ENCODE data around the gene DOK4. TPM values are rescaled to one million over a fixed set of nuclear protein-coding genes. Genes with fewer than 3 reads are reported as not detected.

DOK4 gene
- total and polyA plus RNA-seq, 2 of the 8 experiments (the other 6 are each of a cell fraction or from before 2014, with no cell fraction given), result 24.0 to 28.9 TPM

DNA sequence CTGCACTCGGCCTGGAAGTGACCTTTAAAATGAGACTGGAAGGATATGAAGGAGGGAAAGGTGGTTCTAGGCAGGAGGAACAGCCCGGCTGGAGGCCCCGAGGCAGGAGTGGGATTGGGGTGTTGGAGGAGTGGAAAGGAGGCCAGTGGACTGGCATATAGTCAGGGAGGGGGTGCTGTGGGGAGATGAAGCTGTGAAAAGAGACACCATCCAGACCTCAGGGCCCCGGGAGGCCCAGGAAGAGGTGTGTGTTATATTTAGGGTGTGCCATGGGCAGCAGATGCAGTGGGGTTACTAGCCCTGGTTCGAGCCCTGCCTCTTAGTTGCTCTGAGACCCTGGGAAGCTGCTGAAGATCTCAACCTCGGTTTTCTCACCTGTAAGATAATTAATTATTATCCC, 18.9 kb upstream of the DOK4 start:
- H3K18ac ChIP-seq (ENCODE audit: extremely low read depth, low read length), result no peak overlapping the region
- CTCF ChIA-PET (ENCODE audit: partially characterized antibody), result interaction anchor here (0.6 to 8.8 kb wide), 4 partner anchors 10 to 71 kb away, joined by 3 to 89 read pairs (median 4); no protein-coding TSS in a partner anchor
- H2BK20ac ChIP-seq (ENCODE audit: low read length), result no peak overlapping the region
- H3K27me3 ChIP-seq (replicated peaks in 1 of 4; ENCODE audit: control insufficient read depth in 3 of 4, extremely low read depth in 1 of 4, insufficient read depth in 3 of 4, low read length in 3 of 4), result no peaks in the 10 kb centered on the region
- no peaks in the 10 kb centered on the region for H3K79me2 ChIP-seq (ENCODE audit: control insufficient read depth in 1 of 2, insufficient read depth in 2 of 2, low read length in 2 of 2)
- no peak overlapping the region for H3K4me2 ChIP-seq (ENCODE audit: insufficient read depth in 1 of 2, low read depth in 2 of 2, low read length in 2 of 2)
- no peak overlapping the region for H2BK15ac ChIP-seq (ENCODE audit: low read length)
- FAIRE-seq (no peak), DNase-seq (ENCODE audit: low read depth in 1 of 2, low spot score in 2 of 2) (no peak)
- no peak overlapping the region for H3K23ac ChIP-seq (ENCODE audit: insufficient read length)
- H2AK5ac ChIP-seq (ENCODE audit: low read depth, low read length), result no peak overlapping the region
- POLR2A ChIA-PET (ENCODE audit: partially characterized antibody), result interaction anchor here (0.9 kb wide), 1 partner anchor 23 kb away, joined by 3 read pairs; no protein-coding TSS in a partner anchor
- TF ChIP-seq SP4 (IDR thresholded peaks at IDR 0.05; ENCODE audit: low read length) (no peak), TCF12 (IDR thresholded peaks at IDR 0.05; ENCODE audit: low read depth, low read length) (no peak), KDM4A (IDR thresholded peaks at IDR 0.05; ENCODE audit: low read depth, low read length, severe bottlenecking) (no peak)
- H2AFZ ChIP-seq (ENCODE audit: low read length), result no peak overlapping the region
- H3K4ac ChIP-seq (replicated peaks; ENCODE audit: insufficient read length, low read depth, low read length), result no peak overlapping the region
- H2BK12ac ChIP-seq (ENCODE audit: low read depth, low read length), result no peak overlapping the region
- no peaks in the 10 kb centered on the region; the same call in 1 of the 2 replicates for H3K79me1 ChIP-seq (ENCODE audit: low read depth, low read length)
- no peak overlapping the region for H4K8ac ChIP-seq (ENCODE audit: extremely low read depth, insufficient read depth, low read length)
- H3K4me3 ChIP-seq (ENCODE audit: extremely low read depth in 1 of 4, insufficient read depth in 2 of 4, low read depth in 3 of 4, low read length in 4 of 4), result no peak overlapping the region
- no peak overlapping the region for H4K91ac ChIP-seq (replicated peaks; ENCODE audit: insufficient read length, low read length)
- no peak overlapping the region for H4K5ac ChIP-seq (ENCODE audit: insufficient read length, low read depth, low read length)
- H2BK120ac ChIP-seq (replicated peaks; ENCODE audit: low read depth, low read length), result no peak overlapping the region
- no peak overlapping the region for H3K56ac ChIP-seq (replicated peaks; ENCODE audit: insufficient read length, low read depth, low read length)
- peaks cover 2% of the 10 kb centered on the region; the same call in 1 of the 2 replicates for H3K23me2 ChIP-seq (ENCODE audit: low read depth, low read length)
- H3K27ac ChIP-seq (ENCODE audit: low read depth, low read length), result no peak overlapping the region
- H3K14ac ChIP-seq (ENCODE audit: insufficient read length), result no peak overlapping the region
- H4K20me1 ChIP-seq (replicated peaks in 1 of 2; ENCODE audit: control insufficient read depth in 1 of 2, insufficient read depth in 2 of 2, low read length in 2 of 2), result no peaks in the 10 kb centered on the region
- H3K9me3 ChIP-seq (ENCODE audit: insufficient read depth in 2 of 2, low read depth in 1 of 2, low read length in 1 of 2), result no peaks in the 10 kb centered on the region
- 83% methylated on average over 6 of the region's 6 CpGs; no CpG with 5 or more reads in 1 of the 2 experiments for WGBS, 2 experiments (ENCODE audit: extremely low coverage in 1 of 2, insufficient coverage in 1 of 2, insufficient read length in 1 of 2, insufficient replicate concordance in 2 of 2, low coverage in 1 of 2, low lambda C conversion rate in 2 of 2, missing lambda C conversion rate in 1 of 2)
- H2BK5ac ChIP-seq (ENCODE audit: low read depth, low read length), result no peak overlapping the region
- H3K9ac ChIP-seq (replicated peaks in 1 of 4; ENCODE audit: extremely low read depth in 1 of 4, low read depth in 3 of 4, low read length in 3 of 4), result no peak overlapping the region
- H3K4me1 ChIP-seq (replicated peaks in 1 of 4; ENCODE audit: control insufficient read depth in 3 of 4, insufficient read depth in 4 of 4, low read length in 3 of 4), result peaks cover 0 to 17% (median 7%) of the 10 kb centered on the region in 4 experiments; a peak in 6 of 7 replicates
- H3K36me3 ChIP-seq (ENCODE audit: control insufficient read depth in 2 of 4, insufficient read depth in 4 of 4, low read length in 3 of 4), result no peaks in the 10 kb centered on the region

All from H1 (cell line).